ENCODE measurements around the gene CYBRD1.

The CYBRD1 gene

GRCh38 chr2:171557363-171557762 lies 35.1 kb downstream of the CYBRD1 start:
- DNase-seq: no peak

GRCh38 chr2:171563301-171563700 lies 41.0 kb downstream of the CYBRD1 start:
- no peak for DNase-seq

- DNase-seq: no peak
These were observed 42.2 kb downstream of the CYBRD1 start for GRCh38 chr2:171564463-171564862.

GRCh38 chr2:171566057-171566456 lies 43.8 kb downstream of the CYBRD1 start:
- no peak for DNase-seq

- no peak for DNase-seq
These were observed 44.5 kb downstream of the CYBRD1 start for GRCh38 chr2:171566753-171567152.

GRCh38 chr2:171568089-171568488 lies 45.8 kb downstream of the CYBRD1 start:
- DNase-seq: no peak

GRCh38 chr2:171571721-171572120 lies 49.4 kb downstream of the CYBRD1 start:
- no peak for DNase-seq

- peak; percentile 42 for DNase-seq
These were observed 52.0 kb downstream of the CYBRD1 start for GRCh38 chr2:171574149-171574795.

GRCh38 chr2:171575606-171576005 lies 53.3 kb downstream of the CYBRD1 start:
- no peak for DNase-seq

GRCh38 chr2:171578127-171578803 lies 56.0 kb downstream of the CYBRD1 start:
- no peak for DNase-seq

- DNase-seq: no peak
These were observed 57.2 kb downstream of the CYBRD1 start for GRCh38 chr2:171579481-171579880.

GRCh38 chr2:171583566-171583965 lies 61.3 kb downstream of the CYBRD1 start:
- no peak for DNase-seq

GRCh38 chr2:171584001-171584400 lies 61.7 kb downstream of the CYBRD1 start:
- DNase-seq: no peak

GRCh38 chr2:171587132-171587531 lies 64.9 kb downstream of the CYBRD1 start:
- no peak for DNase-seq

GRCh38 chr2:171587567-171587966 lies 65.3 kb downstream of the CYBRD1 start:
- DNase-seq: no peak

GRCh38 chr2:171590116-171590515 lies 67.8 kb downstream of the CYBRD1 start:
- DNase-seq: no peak

GRCh38 chr2:171592036-171592555 lies 69.8 kb downstream of the CYBRD1 start:
- no peak for DNase-seq

- DNase-seq: no peak
These were observed 73.2 kb downstream of the CYBRD1 start for GRCh38 chr2:171595456-171595855.

- DNase-seq: no peak
These were observed 73.6 kb downstream of the CYBRD1 start for GRCh38 chr2:171595896-171596295.

- DNase-seq: no peak
These were observed 76.5 kb downstream of the CYBRD1 start for GRCh38 chr2:171598713-171599319.

- no peak for DNase-seq
These were observed 77.9 kb downstream of the CYBRD1 start for GRCh38 chr2:171600126-171600525.

- no peak for DNase-seq
These were observed 80.1 kb downstream of the CYBRD1 start for GRCh38 chr2:171602352-171602751.

Data from NCI-H2107 (cell line).